Neural progenitor cell (in vitro differentiated cells): ENCODE measurements around the gene DUSP2.

Experiments used
- EZH2 ChIP-seq: fragments of 200-600 bp; sonication (generic); IDR thresholded peaks from 2 replicates; pipeline ENCODE4 v1.6.1; 2017; ENCODE audit warnings: antibody characterized with exemption, mild to moderate bottlenecking, moderate library complexity
- EZH2phosphoT487 ChIP-seq: fragments of 200-600 bp; sonication (generic); IDR thresholded peaks from 2 replicates; pipeline ENCODE4 v1.6.1; 2017; ENCODE audit warnings: antibody characterized with exemption
- TF ChIP-seq, protein P1 (sequence below): fragments of 200-600 bp; sonication (generic); IDR thresholded peaks from 2 replicates; pipeline ENCODE4 v1.5.1; 2017; ENCODE audit warnings: antibody characterized with exemption, mild to moderate bottlenecking

- TF ChIP-seq, protein P1, sequence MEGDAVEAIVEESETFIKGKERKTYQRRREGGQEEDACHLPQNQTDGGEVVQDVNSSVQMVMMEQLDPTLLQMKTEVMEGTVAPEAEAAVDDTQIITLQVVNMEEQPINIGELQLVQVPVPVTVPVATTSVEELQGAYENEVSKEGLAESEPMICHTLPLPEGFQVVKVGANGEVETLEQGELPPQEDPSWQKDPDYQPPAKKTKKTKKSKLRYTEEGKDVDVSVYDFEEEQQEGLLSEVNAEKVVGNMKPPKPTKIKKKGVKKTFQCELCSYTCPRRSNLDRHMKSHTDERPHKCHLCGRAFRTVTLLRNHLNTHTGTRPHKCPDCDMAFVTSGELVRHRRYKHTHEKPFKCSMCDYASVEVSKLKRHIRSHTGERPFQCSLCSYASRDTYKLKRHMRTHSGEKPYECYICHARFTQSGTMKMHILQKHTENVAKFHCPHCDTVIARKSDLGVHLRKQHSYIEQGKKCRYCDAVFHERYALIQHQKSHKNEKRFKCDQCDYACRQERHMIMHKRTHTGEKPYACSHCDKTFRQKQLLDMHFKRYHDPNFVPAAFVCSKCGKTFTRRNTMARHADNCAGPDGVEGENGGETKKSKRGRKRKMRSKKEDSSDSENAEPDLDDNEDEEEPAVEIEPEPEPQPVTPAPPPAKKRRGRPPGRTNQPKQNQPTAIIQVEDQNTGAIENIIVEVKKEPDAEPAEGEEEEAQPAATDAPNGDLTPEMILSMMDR: no peak
- TF ChIP-seq EZH2: no peak
- TF ChIP-seq EZH2phosphoT487: no peak
These were observed 26.6 kb upstream of the DUSP2 start for GRCh38 chr2:96171831-96172230.
